Colonic mucosa (tissue), 4 donors: ENCODE results near the gene GAS7. TPM values are rescaled to one million over a fixed set of nuclear protein-coding genes. Genes with fewer than 3 reads are reported as not detected.

Source experiments
- DNase-seq: peaks from one replicate; pipeline ENCODE4 v3.0.0-alpha.2; 2020
- H3K27ac ChIP-seq: fragments of 200-600 bp; one replicate; pipeline ENCODE4 v1.8.0; 2021
- H3K27me3 ChIP-seq: fragments of 200-600 bp; one replicate; pipeline ENCODE4 v1.8.0; 2021
- H3K36me3 ChIP-seq: fragments of 200-600 bp; one replicate; pipeline ENCODE4 v1.8.0; 2021
- H3K4me1 ChIP-seq: fragments of 200-600 bp; one replicate; pipeline ENCODE4 v1.8.0; 2021; ENCODE audit warnings: mild to moderate bottlenecking
- H3K4me3 ChIP-seq: fragments of 200-600 bp; one replicate; pipeline ENCODE4 v1.8.0; 2021
- H3K9ac ChIP-seq, 2 donors: one replicate each; pipeline ENCODE4 v1.7.0; 2013; ENCODE audit warnings: control low read depth in 2 of 2, low read depth in 2 of 2, low read length in 2 of 2
- H3K9me3 ChIP-seq: fragments of 200-600 bp; one replicate; pipeline ENCODE4 v1.8.0; 2021
- CTCF ChIP-seq: fragments of 200-600 bp; IDR thresholded peaks from one replicate; pipeline ENCODE4 v1.8.0; 2022; ENCODE audit warnings: antibody characterized with exemption, mild to moderate bottlenecking
- intact Hi-C: fragments of 100-400 bp; cut with DNase I; formaldehyde crosslinking; loops from one replicate; pipeline ENCODE4 v1.14.1; 2022
- total RNA-seq, 2 donors: library from RNA; stranded (reverse); fragmentation: NEBNext Ultra II Directional in 1 of 2; extraction: Animal tissue kit (Norgen Biotek cat#: 25700) in 1 of 2; gene quantifications; one replicate each; pipeline ENCODE4 v1.2.1, GENCODE V29; 2021
- donor health status: healthy.
- donor health status: DM: no; HTN: no; CAD: no.
- donor health status: DM: no; HTN: no; CAD: no.

GAS7 gene
- total RNA-seq, 2 donors from 2014 or later = 4.7 to 17.0 TPM

- no peak for TF ChIP-seq CTCF
- Histone ChIP-seq H3K27ac (no peak overlapping the region), H3K4me3 (no peak overlapping the region), H3K36me3 (no peaks in the 10 kb centered on the region), H3K27me3 (no peaks in the 10 kb centered on the region), H3K4me1 (no peaks in the 10 kb centered on the region), H3K9ac (no peak overlapping the region), H3K9me3 (no peaks in the 10 kb centered on the region)
- DNase-seq = no peak
- intact Hi-C loops = no loop called here
These were observed 149.6 kb downstream of the GAS7 start for GRCh38 chr17:10048629-10049350.

- Histone ChIP-seq H3K36me3 (no peaks in the 10 kb centered on the region), H3K9ac (no peak overlapping the region), H3K4me1 (no peaks in the 10 kb centered on the region), H3K27me3 (no peaks in the 10 kb centered on the region), H3K9me3 (no peaks in the 10 kb centered on the region), H3K27ac (no peak overlapping the region), H3K4me3 (no peak overlapping the region)
- DNase-seq = no peak
- intact Hi-C loops = no loop called here
- TF ChIP-seq CTCF = no peak
These were observed 151.3 kb downstream of the GAS7 start for GRCh38 chr17:10046786-10047785.

GRCh38 chr17:10045871-10046658 lies 152.3 kb downstream of the GAS7 start:
- DNase-seq = no peak
- Histone ChIP-seq H3K36me3 (no peaks in the 10 kb centered on the region), H3K9me3 (no peaks in the 10 kb centered on the region), H3K4me3 (no peak overlapping the region), H3K27ac (no peak overlapping the region), H3K27me3 (no peaks in the 10 kb centered on the region), H3K4me1 (no peaks in the 10 kb centered on the region), H3K9ac (no peak overlapping the region)
- intact Hi-C loops = no loop called here
- TF ChIP-seq CTCF = no peak

GRCh38 chr17:10042589-10043244 lies 155.7 kb downstream of the GAS7 start:
- Histone ChIP-seq H3K4me3 (no peak overlapping the region), H3K9ac (no peak overlapping the region), H3K27me3 (no peaks in the 10 kb centered on the region), H3K4me1 (no peaks in the 10 kb centered on the region), H3K36me3 (no peaks in the 10 kb centered on the region), H3K27ac (no peak overlapping the region), H3K9me3 (no peaks in the 10 kb centered on the region)
- DNase-seq = no peak
- intact Hi-C loops = no loop called here
- no peak for TF ChIP-seq CTCF
